Sigmoid colon (tissue), 7 donors: ENCODE measurements around the gene SOSTDC1. TPM values are rescaled to one million over a fixed set of nuclear protein-coding genes. Genes with fewer than 3 reads are reported as not detected.
"Not testable (repeated sequence)": the region's sequence is repeated elsewhere in the genome, so short reads cannot be mapped to it uniquely, and the experiment has no call there.

Experiments used
- DNase-seq: peaks from one replicate; pipeline ENCODE4 v3.0.0-alpha.2; 2019
- H3K27ac ChIP-seq, 4 donors: fragments of 200-600 bp; sonication (generic); one replicate each; pipeline ENCODE4 v1.5.1; 2016 to 2019; ENCODE audit warnings: mild to moderate bottlenecking in 1 of 4
- H3K27me3 ChIP-seq, 3 donors: fragments of 200-600 bp; sonication (generic); one replicate each; pipeline ENCODE4 v1.5.1; 2019; ENCODE audit warnings: mild to moderate bottlenecking in 1 of 3
- H3K36me3 ChIP-seq, 4 donors: fragments of 200-600 bp; sonication (generic); one replicate each; pipeline ENCODE4 v1.5.1; 2016 to 2019
- H3K4me1 ChIP-seq, 4 donors: fragments of 200-600 bp; sonication (generic); one replicate each; pipeline ENCODE4 v1.5.1; 2017 to 2019
- H3K4me3 ChIP-seq, 4 donors: fragments of 200-600 bp; sonication (generic); one replicate each; pipeline ENCODE4 v1.5.1; 2017 to 2019; ENCODE audit warnings: mild to moderate bottlenecking in 2 of 4, moderate library complexity in 1 of 4
- H3K9me3 ChIP-seq, 4 donors: fragments of 200-600 bp in 3 of 4; sonication (generic) in 3 of 4; one replicate each; pipeline versions ENCODE4 v1.5.1 to v1.6.1; 2013 to 2019
- EP300 ChIP-seq, 4 donors: sonication (generic); formaldehyde crosslinking; IDR thresholded peaks; one replicate each; pipeline ENCODE4 v1.6.1; 2017; ENCODE audit warnings: antibody characterized with exemption in 4 of 4
- POLR2A ChIP-seq, 2 donors: fragments of 450-650 bp; IDR thresholded peaks; one replicate each; pipeline ENCODE4 v1.6.1; 2016; ENCODE audit warnings: antibody characterized with exemption in 2 of 2, mild to moderate bottlenecking in 2 of 2, moderate library complexity in 2 of 2
- POLR2AphosphoS5 ChIP-seq, 4 donors: sonication (generic); formaldehyde crosslinking; IDR thresholded peaks; one replicate each; pipeline ENCODE4 v1.6.1; 2017; ENCODE audit warnings: antibody characterized with exemption in 4 of 4
- WGBS, 2 donors: extraction: QIAGEN DNeasy Blood & Tissue Kit; methylation state at CpG; one replicate each; pipeline ENCODE4 v1.1.7; 2013; 5-methylcytosine and 5-hydroxymethylcytosine counted together
- intact Hi-C: fragments of 100-400 bp; cut with DNase I; formaldehyde crosslinking; loops from one replicate; pipeline ENCODE4 v1.15.1; 2023
- polyA plus RNA-seq, 3 donors: library from polyadenylated mRNA; stranded (reverse); fragments of 200-250 nt; gene quantifications; one replicate each; pipeline ENCODE4 v1.2.3, GENCODE V29; 2013
- total RNA-seq, 4 donors: library from RNA; depleted of rRNA; stranded (reverse); fragments of >200 nt; gene quantifications; one replicate each; pipeline ENCODE4 v1.1.0, GENCODE V29; 2016
- TF ChIP-seq, protein P1 (sequence below), 4 experiments: fragments of 450-650 bp in 3 of 4; fragments of 200-600 bp in 1 of 4; IDR thresholded peaks; one replicate each; pipeline ENCODE4 v1.5.1; 2016 to 2019; ENCODE audit warnings: antibody characterized with exemption in 4 of 4, mild to moderate bottlenecking in 3 of 4, moderate library complexity in 2 of 4
- donor health status: healthy with polysubstance abuse.
- donor health status: Bipolar disorder and iron deficiency.
- donor health status: healthy.

SOSTDC1 gene
- total and polyA plus RNA-seq, 7 donors, result 0.36 to 8.7 (median 2.5) TPM

DNA sequence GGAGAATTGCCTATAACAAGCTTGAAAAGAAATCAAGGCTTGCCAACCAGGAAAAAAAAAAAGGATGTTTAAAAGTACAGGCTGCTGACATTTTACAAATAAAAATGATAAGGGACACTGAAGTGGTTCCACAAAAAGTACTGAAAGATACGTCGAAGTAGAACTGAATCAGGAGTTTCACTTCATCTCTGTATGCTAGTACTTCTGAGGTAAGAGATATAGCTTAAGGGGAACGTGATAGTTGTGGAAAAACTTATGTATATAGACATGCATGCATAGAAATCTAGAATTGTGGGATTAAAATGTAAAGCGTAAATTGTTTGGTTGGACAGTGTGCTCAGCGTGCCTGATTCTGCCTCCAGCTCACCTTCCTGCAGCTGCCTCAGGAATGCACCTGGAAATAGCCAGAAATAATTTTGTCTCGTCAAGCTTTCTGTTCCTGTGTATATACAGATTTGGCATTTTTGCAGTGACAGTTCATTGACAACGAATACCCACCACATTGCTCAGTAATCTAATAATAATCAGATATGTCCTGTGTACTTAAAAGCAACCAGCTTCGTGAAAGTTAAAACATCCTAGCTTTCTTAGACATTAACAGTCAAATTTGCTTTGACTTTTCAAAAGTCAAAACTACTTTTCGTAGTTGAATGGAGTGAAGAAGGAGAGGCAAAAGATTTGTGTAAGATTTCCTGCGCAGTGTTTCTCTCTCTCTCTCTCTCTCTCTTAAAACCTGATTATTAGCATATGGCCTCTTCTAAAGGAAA lies 1.4 kb downstream of the SOSTDC1 start:
- TF ChIP-seq POLR2A (IDR thresholded peaks at IDR 0.05) (no peak), POLR2AphosphoS5 (IDR thresholded peaks at IDR 0.05) (no peak)
- peak overlapping the region in 3 of 4 donors; percentile 5 to 42 (median 37) for H3K4me3 ChIP-seq
- intact Hi-C loops, result no loop called here
- H3K9me3 ChIP-seq, result no peaks in the 10 kb centered on the region
- whole genome bisulfite sequencing, 2 donors, result 19 to 53% methylated on average over 10 of the region's 10 CpGs
- peaks cover 0 to 13% (median 4%) of the 10 kb centered on the region in 4 donors for H3K4me1 ChIP-seq
- DNase-seq, result no peak
- peak overlapping the region in 2 of 4 donors; percentile 70 to 74 for H3K27ac ChIP-seq
- H3K27me3 ChIP-seq, result no peaks in the 10 kb centered on the region
- no peaks in the 10 kb centered on the region for H3K36me3 ChIP-seq

DNA sequence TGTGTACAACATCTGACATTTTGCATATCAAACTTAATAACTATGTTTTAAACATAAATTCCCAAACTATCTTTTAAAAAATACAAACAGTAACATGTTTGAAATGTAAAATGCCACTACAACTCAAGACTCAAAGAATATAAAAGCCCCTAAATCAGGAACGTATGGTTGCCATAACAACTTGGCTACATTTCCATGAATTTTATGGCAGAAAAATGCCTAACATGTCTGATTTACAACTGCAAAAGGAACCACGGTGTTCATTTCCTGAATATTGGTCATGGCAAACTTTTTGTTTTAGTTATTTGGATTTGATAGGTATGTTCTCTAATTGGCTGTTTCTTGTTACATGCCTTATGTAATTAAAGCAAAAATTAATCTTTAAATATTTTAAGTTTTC lies 2.0 kb downstream of the SOSTDC1 start:
- intact Hi-C loops, result no loop called here
- DNase-seq, result no peak
- no peaks in the 10 kb centered on the region for H3K36me3 ChIP-seq
- no peaks in the 10 kb centered on the region for H3K9me3 ChIP-seq
- 13 to 30% methylated on average over 2 of the region's 2 CpGs for WGBS, 2 donors
- TF ChIP-seq POLR2AphosphoS5 (IDR thresholded peaks at IDR 0.05) (no peak), POLR2A (IDR thresholded peaks at IDR 0.05) (no peak), EP300 (IDR thresholded peaks at IDR 0.05) (no peak)
- TF ChIP-seq, protein P1, sequence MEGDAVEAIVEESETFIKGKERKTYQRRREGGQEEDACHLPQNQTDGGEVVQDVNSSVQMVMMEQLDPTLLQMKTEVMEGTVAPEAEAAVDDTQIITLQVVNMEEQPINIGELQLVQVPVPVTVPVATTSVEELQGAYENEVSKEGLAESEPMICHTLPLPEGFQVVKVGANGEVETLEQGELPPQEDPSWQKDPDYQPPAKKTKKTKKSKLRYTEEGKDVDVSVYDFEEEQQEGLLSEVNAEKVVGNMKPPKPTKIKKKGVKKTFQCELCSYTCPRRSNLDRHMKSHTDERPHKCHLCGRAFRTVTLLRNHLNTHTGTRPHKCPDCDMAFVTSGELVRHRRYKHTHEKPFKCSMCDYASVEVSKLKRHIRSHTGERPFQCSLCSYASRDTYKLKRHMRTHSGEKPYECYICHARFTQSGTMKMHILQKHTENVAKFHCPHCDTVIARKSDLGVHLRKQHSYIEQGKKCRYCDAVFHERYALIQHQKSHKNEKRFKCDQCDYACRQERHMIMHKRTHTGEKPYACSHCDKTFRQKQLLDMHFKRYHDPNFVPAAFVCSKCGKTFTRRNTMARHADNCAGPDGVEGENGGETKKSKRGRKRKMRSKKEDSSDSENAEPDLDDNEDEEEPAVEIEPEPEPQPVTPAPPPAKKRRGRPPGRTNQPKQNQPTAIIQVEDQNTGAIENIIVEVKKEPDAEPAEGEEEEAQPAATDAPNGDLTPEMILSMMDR (IDR thresholded peaks at IDR 0.05), result no peak
- peaks cover 0 to 13% (median 4%) of the 10 kb centered on the region in 4 donors for H3K4me1 ChIP-seq
- peak overlapping the region in 3 of 4 donors; percentile 5 to 42 (median 37) for H3K4me3 ChIP-seq
- no peaks in the 10 kb centered on the region for H3K27me3 ChIP-seq
- H3K27ac ChIP-seq, result peak overlapping the region in 1 of 4 donors; percentile 74

GRCh38 chr7:16462431-16462889 lies 3.1 kb downstream of the SOSTDC1 start:
- no peaks in the 10 kb centered on the region for H3K36me3 ChIP-seq
- H3K4me3 ChIP-seq, result no peak overlapping the region
- 93 to 94% methylated on average over 7 of the region's 7 CpGs for WGBS, 2 donors
- TF ChIP-seq, protein P1 (IDR thresholded peaks at IDR 0.05), result no peak
- TF ChIP-seq POLR2A (IDR thresholded peaks at IDR 0.05) (no peak), POLR2AphosphoS5 (IDR thresholded peaks at IDR 0.05) (no peak), EP300 (IDR thresholded peaks at IDR 0.05) (no peak)
- no peaks in the 10 kb centered on the region for H3K27me3 ChIP-seq
- peaks cover 0 to 13% (median 4%) of the 10 kb centered on the region in 4 donors for H3K4me1 ChIP-seq
- H3K9me3 ChIP-seq, result no peaks in the 10 kb centered on the region
- DNase-seq, result no peak
- intact Hi-C loops, result no loop called here
- no peak overlapping the region for H3K27ac ChIP-seq

DNA sequence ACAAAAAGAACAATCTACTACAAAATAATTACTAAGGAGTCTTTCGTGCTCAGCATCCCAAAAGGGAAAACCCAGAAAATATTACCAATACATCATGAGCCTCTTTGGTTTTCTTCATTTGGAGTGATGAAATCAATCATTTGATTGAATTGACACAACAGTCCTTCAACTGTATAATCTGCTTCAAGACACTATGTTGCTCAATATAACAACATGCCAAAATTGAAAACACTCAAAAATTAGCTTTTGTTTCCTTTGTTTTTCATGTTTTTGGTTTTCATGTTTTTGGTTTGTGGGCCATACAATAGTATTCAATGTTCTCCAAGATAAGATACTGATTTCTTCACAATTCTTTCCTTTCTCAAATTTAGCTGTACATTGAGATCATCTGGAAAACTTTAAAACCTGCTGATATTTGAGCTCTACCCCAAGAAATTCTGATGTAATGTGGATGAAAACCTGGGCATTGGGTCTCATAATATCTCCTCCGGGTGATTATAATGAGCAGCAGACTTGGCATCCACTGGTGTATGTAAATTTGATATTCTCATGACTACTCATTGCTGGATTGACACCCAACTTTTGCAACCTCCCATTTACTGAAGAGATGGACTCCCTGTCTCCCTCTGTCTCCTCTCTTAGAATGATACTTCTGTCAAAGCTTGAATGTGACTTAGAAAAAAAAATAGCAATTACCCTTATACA lies 4.6 kb downstream of the SOSTDC1 start:
- no peak for DNase-seq
- Histone ChIP-seq H3K36me3 (no peaks in the 10 kb centered on the region), H3K27ac (no peak overlapping the region), H3K4me3 (no peak overlapping the region), H3K9me3 (no peaks in the 10 kb centered on the region), H3K27me3 (no peaks in the 10 kb centered on the region), H3K4me1 (peaks cover 0 to 8% (median 3%) of the 10 kb centered on the region in 4 donors)
- intact Hi-C loops, result no loop called here
- WGBS, 2 donors, result 92 to 93% methylated on average over 2 of the region's 2 CpGs
- TF ChIP-seq POLR2A (IDR thresholded peaks at IDR 0.05) (no peak), EP300 (IDR thresholded peaks at IDR 0.05) (no peak), POLR2AphosphoS5 (IDR thresholded peaks at IDR 0.05) (no peak)
- TF ChIP-seq, protein P1 (IDR thresholded peaks at IDR 0.05), result no peak

- H3K4me1 ChIP-seq, H3K4me3 ChIP-seq, H3K27me3 ChIP-seq, intact Hi-C loops, H3K9me3 ChIP-seq, DNase-seq, H3K36me3 ChIP-seq, H3K27ac ChIP-seq: not testable (repeated sequence)
- WGBS, 2 donors, result 47 to 53% methylated on average over 1 of the region's 1 CpG
These were observed 9.2 kb downstream of the SOSTDC1 start for GRCh38 chr7:16456303-16456702.
